H7 (cell line): ENCODE measurements around the gene CCNA2. TPM values are rescaled to one million over a fixed set of nuclear protein-coding genes. Genes with fewer than 3 reads are reported as not detected.

Source experiments
- DNase-seq: peaks from one replicate; pipeline ENCODE4 v3.0.0; 2012
- H3K27me3 ChIP-seq: 2 replicates; pipeline ENCODE4 v1.6.0; 2011; ENCODE audit warnings: mild to moderate bottlenecking, low read length; ENCODE audit not compliant: control insufficient read depth, insufficient read depth
- H3K36me3 ChIP-seq: replicated peaks from 2 replicates; pipeline ENCODE4 v1.5.1; 2011; ENCODE audit warnings: low read length; ENCODE audit not compliant: control insufficient read depth, insufficient read depth
- H3K4me3 ChIP-seq: 2 replicates; pipeline ENCODE4 v1.5.1; 2011; ENCODE audit warnings: low read depth, mild to moderate bottlenecking, control low read depth, low read length, moderate library complexity; ENCODE audit not compliant: insufficient read depth
- total RNA-seq: library from RNA; depleted of rRNA; stranded (reverse); fragments of >200 nt; shearing (Covaris generic); gene quantifications from 2 replicates; pipeline ENCODE4 v1.2.3, GENCODE V29; 2014; rRNA removed

CCNA2 gene
- total RNA-seq, 1 experiment from 2014 or later: 171 TPM

GRCh38 chr4:121776610-121777401 lies 46.9 kb downstream of the CCNA2 start:
- Histone ChIP-seq H3K4me3 (no peak overlapping the region), H3K27me3 (no peaks in the 10 kb centered on the region), H3K36me3 (no peaks in the 10 kb centered on the region)
- DNase-seq: no peak

GRCh38 chr4:121773883-121774282 lies 49.8 kb downstream of the CCNA2 start:
- Histone ChIP-seq H3K36me3 (no peaks in the 10 kb centered on the region), H3K4me3 (no peak overlapping the region), H3K27me3 (peaks cover 3% of the 10 kb centered on the region; the same call in 1 of the 2 replicates)
- no peak for DNase-seq

- no peak for DNase-seq
- Histone ChIP-seq H3K4me3 (no peak overlapping the region), H3K36me3 (no peaks in the 10 kb centered on the region), H3K27me3 (peaks cover 17% of the 10 kb centered on the region)
Observed at GRCh38 chr4:121771869-121772268, 51.8 kb downstream of the CCNA2 start.

- peaks cover 41% of the 10 kb centered on the region for H3K27me3 ChIP-seq
- no peak for DNase-seq
- H3K36me3 ChIP-seq: no peaks in the 10 kb centered on the region
- no peak overlapping the region for H3K4me3 ChIP-seq
Observed at GRCh38 chr4:121769341-121769740, 54.3 kb downstream of the CCNA2 start.

GRCh38 chr4:121767166-121767565 lies 56.5 kb downstream of the CCNA2 start:
- DNase-seq: no peak
- Histone ChIP-seq H3K36me3 (no peaks in the 10 kb centered on the region), H3K4me3 (no peak overlapping the region), H3K27me3 (peaks cover 59% of the 10 kb centered on the region)

Other genes starting within 250 kb of the CCNA2 start
- gene ANXA5, start 126.9 kb downstream of the CCNA2 start, total RNA-seq: 256 and 278 TPM in 2 replicates
- gene SMIM43, start 58.7 kb downstream of the CCNA2 start, total RNA-seq: not detected in 2 replicates
- 56.9 and 60.8 TPM in 2 replicates for gene EXOSC9, start 22.6 kb downstream of the CCNA2 start, total RNA-seq
- gene BBS7, start 46.6 kb upstream of the CCNA2 start, total RNA-seq: 13.2 and 14.5 TPM in 2 replicates
- gene TRPC3, start 128.2 kb upstream of the CCNA2 start, total RNA-seq: 0.18 and 0.21 TPM in 2 replicates